Chondrocyte (in vitro differentiated cells): ENCODE measurements around the gene NAV2. TPM values are rescaled to one million over a fixed set of nuclear protein-coding genes. Genes with fewer than 3 reads are reported as not detected.

Source experiments
- DNase-seq: peaks from one replicate; pipeline ENCODE4 v3.0.0; 2021; ENCODE audit warnings: mixed read lengths, low spot score
- H3K27ac Mint-ChIP-seq: one replicate; pipeline ENCODE4 v1.8.0; 2021; ENCODE audit warnings: mild to moderate bottlenecking, moderate library complexity, mixed read lengths; ENCODE audit not compliant: unreplicated experiment
- H3K27me3 Mint-ChIP-seq: 2 replicates; pipeline ENCODE4 v1.8.0; 2021; ENCODE audit warnings: low read depth, mixed read lengths
- H3K36me3 Mint-ChIP-seq: 2 replicates; pipeline ENCODE4 v1.8.0; 2021; ENCODE audit warnings: low read depth, mixed read lengths
- H3K4me1 Mint-ChIP-seq: 2 replicates; pipeline ENCODE4 v1.8.0; 2021; ENCODE audit warnings: low read depth, mild to moderate bottlenecking, mixed read lengths
- H3K4me3 Mint-ChIP-seq: one replicate; pipeline ENCODE4 v1.8.0; 2021; ENCODE audit warnings: mild to moderate bottlenecking, moderate library complexity, mixed read lengths; ENCODE audit not compliant: unreplicated experiment
- H3K9me3 Mint-ChIP-seq: 2 replicates; pipeline ENCODE4 v1.8.0; 2021; ENCODE audit warnings: low read depth, mixed read lengths
- total RNA-seq: library from RNA; stranded (reverse); gene quantifications from 3 replicates; pipeline ENCODE4 v1.2.1, GENCODE V29; 2021
- TF ChIP-seq, protein P1 (sequence below): fragments of 200-600 bp; sonication (generic); IDR thresholded peaks from 2 replicates; pipeline ENCODE4 v1.5.0; 2021; ENCODE audit warnings: antibody characterized with exemption, mild to moderate bottlenecking, moderate library complexity

The NAV2 gene
- total RNA-seq, 1 donor from 2014 or later, result 87.0 TPM

DNA sequence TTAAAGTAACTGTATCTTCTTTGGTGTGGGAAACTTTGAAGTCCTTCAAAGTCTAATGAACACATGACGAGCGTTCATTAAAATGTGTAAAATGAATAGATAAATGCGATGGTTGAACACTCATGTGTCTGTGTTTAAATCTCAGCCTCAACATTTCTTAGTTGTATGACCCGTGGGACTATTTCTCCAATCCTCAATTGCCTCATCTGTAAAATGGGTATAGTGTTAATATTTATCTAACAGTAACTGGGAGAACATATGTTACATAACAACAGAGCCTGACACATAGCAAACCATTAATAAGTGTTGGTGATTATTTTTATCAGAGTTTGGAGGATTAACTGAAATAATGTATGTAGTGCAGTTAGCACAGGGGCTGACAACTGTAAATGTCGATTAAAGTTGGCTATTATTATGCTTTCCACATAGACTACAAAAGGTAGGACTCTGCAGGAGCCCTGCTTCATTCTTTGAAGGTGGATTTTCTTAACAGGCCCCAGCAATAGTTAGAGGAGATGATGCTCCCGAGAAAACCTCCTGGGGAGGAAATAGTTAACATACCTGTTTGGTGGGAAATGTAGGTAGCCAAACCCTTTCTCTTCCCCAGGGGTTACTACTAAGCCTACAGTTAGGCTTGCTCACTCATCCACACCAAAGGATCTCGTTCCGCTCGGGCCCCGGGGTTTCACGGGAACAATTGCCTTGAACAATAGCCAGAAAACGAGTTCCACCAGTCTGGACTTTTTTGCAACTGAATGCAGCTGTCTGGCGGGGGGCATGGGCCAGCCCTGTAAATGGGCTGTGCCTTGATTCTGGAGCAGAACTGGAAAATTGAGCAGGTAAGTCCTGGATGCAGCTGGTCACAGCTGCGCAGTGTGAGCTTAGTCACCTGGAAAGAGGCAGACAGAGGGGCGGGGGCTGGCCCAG is 314.3 kb downstream of the NAV2 start:
- no peaks in the 10 kb centered on the region for H3K27me3 Mint-ChIP-seq
- DNase-seq, result no peak
- H3K36me3 Mint-ChIP-seq, result peaks cover 1% of the 10 kb centered on the region
- TF ChIP-seq, protein P1, sequence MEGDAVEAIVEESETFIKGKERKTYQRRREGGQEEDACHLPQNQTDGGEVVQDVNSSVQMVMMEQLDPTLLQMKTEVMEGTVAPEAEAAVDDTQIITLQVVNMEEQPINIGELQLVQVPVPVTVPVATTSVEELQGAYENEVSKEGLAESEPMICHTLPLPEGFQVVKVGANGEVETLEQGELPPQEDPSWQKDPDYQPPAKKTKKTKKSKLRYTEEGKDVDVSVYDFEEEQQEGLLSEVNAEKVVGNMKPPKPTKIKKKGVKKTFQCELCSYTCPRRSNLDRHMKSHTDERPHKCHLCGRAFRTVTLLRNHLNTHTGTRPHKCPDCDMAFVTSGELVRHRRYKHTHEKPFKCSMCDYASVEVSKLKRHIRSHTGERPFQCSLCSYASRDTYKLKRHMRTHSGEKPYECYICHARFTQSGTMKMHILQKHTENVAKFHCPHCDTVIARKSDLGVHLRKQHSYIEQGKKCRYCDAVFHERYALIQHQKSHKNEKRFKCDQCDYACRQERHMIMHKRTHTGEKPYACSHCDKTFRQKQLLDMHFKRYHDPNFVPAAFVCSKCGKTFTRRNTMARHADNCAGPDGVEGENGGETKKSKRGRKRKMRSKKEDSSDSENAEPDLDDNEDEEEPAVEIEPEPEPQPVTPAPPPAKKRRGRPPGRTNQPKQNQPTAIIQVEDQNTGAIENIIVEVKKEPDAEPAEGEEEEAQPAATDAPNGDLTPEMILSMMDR, result no peak
- peak overlapping the region; percentile 61 for H3K4me3 Mint-ChIP-seq
- H3K4me1 Mint-ChIP-seq, result peaks cover 80% of the 10 kb centered on the region
- no peaks in the 10 kb centered on the region for H3K9me3 Mint-ChIP-seq
- peak overlapping the region; percentile 85 for H3K27ac Mint-ChIP-seq

DNA sequence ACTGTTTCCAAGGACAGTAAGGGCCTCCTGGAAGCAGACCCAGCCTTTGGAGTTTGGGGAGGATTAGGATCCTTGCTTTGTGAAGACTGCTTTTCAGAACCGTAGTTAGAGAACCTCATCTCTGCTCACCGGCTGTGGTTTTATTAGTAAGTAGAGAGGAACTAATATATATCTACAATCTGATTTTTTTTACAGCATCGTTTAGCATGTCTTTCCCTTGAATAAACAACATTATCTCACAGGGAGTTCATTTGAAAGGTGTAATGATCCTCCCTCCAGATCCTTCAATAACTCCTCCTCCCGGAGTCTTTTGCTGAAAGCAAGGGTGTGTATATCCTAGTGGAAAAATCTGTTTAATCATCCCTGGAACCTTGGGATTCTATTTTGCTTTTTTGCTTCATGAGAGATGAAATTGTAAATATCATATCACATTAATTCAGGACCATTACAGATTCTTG is 314.9 kb downstream of the NAV2 start:
- Mint-ChIP-seq H3K4me3 (peak overlapping the region; percentile 61), H3K4me1 (peaks cover 87% of the 10 kb centered on the region), H3K9me3 (no peaks in the 10 kb centered on the region), H3K36me3 (peaks cover 1% of the 10 kb centered on the region), H3K27ac (peak overlapping the region; percentile 85), H3K27me3 (no peaks in the 10 kb centered on the region)
- TF ChIP-seq, protein P1, result no peak
- DNase-seq, result no peak

DNA sequence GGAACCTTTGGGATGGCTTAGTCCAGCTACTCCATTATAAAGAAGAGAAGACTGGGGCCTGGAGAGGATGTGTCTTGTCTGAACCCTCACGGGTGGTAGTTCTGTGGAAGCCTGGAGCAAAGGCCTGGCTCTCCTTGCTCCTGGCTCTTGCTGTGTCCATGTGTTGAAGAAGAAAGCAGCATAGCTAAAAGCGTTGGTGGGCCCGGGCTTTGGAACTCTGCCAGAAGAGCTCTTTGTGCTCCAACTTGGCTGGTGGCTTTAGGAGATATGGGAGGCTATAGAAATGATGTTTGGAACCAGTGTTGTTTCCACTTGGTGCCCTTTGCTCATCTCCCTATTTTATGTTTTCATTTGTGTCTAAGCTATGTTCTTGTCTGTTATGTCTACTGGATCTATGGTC is 316.6 kb downstream of the NAV2 start:
- H3K27me3 Mint-ChIP-seq, result no peaks in the 10 kb centered on the region
- TF ChIP-seq, protein P1, result no peak
- H3K4me1 Mint-ChIP-seq, result peaks cover 94% of the 10 kb centered on the region
- no peak for DNase-seq
- H3K27ac Mint-ChIP-seq, result peak overlapping the region; percentile 86
- no peaks in the 10 kb centered on the region for H3K9me3 Mint-ChIP-seq
- peaks cover 1% of the 10 kb centered on the region for H3K36me3 Mint-ChIP-seq
- H3K4me3 Mint-ChIP-seq, result no peak overlapping the region

DNA sequence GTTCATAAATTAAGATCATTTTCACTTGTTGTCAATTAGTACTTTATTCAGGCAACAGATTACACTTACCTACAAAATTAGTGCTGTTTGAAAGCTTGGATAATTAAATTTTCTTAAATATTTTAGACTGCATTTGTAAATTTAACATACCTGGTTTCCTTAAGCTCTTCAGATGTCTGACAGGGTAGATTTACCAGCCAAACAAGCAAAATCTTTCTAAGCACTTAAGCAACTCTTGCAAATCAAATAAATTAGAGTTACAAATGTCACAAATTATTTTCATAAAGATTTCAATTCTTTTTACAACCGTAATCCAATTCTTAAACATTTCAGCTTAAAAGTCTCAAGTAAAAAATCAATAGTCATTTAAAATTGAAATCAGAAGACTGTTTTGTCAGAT is 317.8 kb downstream of the NAV2 start:
- Mint-ChIP-seq H3K27me3 (no peaks in the 10 kb centered on the region), H3K4me1 (peaks cover 93% of the 10 kb centered on the region), H3K27ac (peak overlapping the region; percentile 96), H3K9me3 (no peaks in the 10 kb centered on the region), H3K4me3 (no peak overlapping the region), H3K36me3 (peaks cover 1% of the 10 kb centered on the region)
- no peak for DNase-seq
- TF ChIP-seq, protein P1, result no peak

DNA sequence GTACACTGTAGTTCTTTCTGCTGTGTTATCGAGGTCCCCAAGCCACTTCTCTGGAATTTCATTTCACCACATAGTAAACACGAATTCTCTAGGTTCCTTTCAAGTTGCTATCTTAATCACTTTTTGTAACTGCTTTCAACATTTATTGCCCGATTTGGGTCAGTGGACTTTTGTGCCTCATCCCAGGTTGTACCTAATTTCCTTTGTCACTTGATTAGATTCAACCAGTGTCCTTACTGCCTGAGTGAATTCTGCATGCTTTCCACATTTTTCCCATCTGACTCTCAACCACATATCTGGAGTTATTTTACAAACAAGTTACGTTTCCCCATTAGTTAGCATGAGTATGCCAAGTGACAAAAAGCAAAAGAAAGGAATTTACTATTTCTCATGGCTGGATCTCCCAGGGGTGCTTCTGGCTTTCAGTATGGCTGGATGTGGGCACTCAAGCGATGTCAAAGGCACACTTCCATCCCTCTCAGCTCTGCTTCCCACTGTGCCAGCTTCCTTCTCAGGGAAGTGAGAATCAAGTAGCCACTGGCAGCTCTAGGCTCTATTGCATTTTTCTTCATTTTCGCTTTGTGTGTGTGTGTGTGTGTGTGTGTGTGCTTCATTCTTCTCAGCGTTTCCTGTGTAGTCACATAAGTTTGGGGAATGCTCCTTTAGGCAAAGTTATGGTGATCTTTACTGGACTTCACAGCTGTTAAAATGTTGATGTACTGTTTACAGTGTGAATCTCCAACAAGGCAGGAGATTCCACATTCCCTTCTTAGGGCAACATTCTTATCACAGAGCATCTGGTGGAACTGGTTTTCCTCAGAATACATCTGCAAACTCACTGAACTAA is 318.7 kb downstream of the NAV2 start:
- Mint-ChIP-seq H3K27me3 (no peaks in the 10 kb centered on the region), H3K4me3 (peak overlapping the region; percentile 39), H3K9me3 (no peaks in the 10 kb centered on the region), H3K36me3 (peaks cover 1% of the 10 kb centered on the region), H3K27ac (peak overlapping the region; percentile 96), H3K4me1 (peaks cover 97% of the 10 kb centered on the region)
- TF ChIP-seq, protein P1, result no peak
- no peak for DNase-seq
